HepG2 (cell line): Measurements from ENCODE around the gene MLLT1. TPM values are rescaled to one million over a fixed set of nuclear protein-coding genes. Genes with fewer than 3 reads are reported as not detected.

Experiments
- ATM ChIP-seq: fragments of 450-650 bp; IDR thresholded peaks from 2 replicates; pipeline ENCODE4 v1.7.1; 2017; ENCODE audit warnings: mild to moderate bottlenecking, borderline replicate concordance
- CHCHD3 ChIP-seq: sonication (generic); formaldehyde crosslinking; IDR thresholded peaks from 2 replicates; pipeline ENCODE4 v1.8.0; 2022; ENCODE audit warnings: mild to moderate bottlenecking, missing genetic modification reagents, moderate library complexity
- DDIT3 ChIP-seq: sonication (generic); formaldehyde crosslinking; IDR thresholded peaks from 2 replicates; pipeline ENCODE4 v1.4.0; 2020; ENCODE audit warnings: mild to moderate bottlenecking, missing genetic modification reagents
- EP300 ChIP-seq, 3 experiments: sonication (generic) in 1 of 3; formaldehyde crosslinking in 1 of 3; IDR thresholded peaks; 2 replicates each; pipeline versions ENCODE4 v1.5.1 to v1.6.1; 2011 to 2020; ENCODE audit warnings: low read depth in 2 of 3, low read length in 2 of 3, borderline replicate concordance in 1 of 3, improper control_type of control experiment in 1 of 3, mild to moderate bottlenecking in 1 of 3, missing genetic modification reagents in 1 of 3, moderate library complexity in 1 of 3
- FOXO4 ChIP-seq: sonication (generic); formaldehyde crosslinking; conservative IDR thresholded peaks from 2 replicates; pipeline ENCODE4 v1.8.1; 2023; ENCODE audit warnings: missing genetic modification reagents
- GPN1 ChIP-seq: sonication (generic); formaldehyde crosslinking; IDR thresholded peaks from 2 replicates; pipeline ENCODE4 v1.5.1; 2020; ENCODE audit warnings: missing genetic modification reagents, borderline replicate concordance
- HOXA3 ChIP-seq: sonication (generic); formaldehyde crosslinking; IDR thresholded peaks from 2 replicates; pipeline ENCODE4 v1.5.0; 2020; ENCODE audit warnings: missing genetic modification reagents
- KDM5A ChIP-seq: fragments of 200-600 bp; sonication (generic); IDR thresholded peaks from 2 replicates; pipeline ENCODE4 v1.7.0; 2018; ENCODE audit warnings: antibody characterized with exemption, mild to moderate bottlenecking, low read length, borderline replicate concordance
- MTA1 ChIP-seq: sonication (generic); formaldehyde crosslinking; IDR thresholded peaks from 2 replicates; pipeline ENCODE4 v1.4.0; 2020; ENCODE audit warnings: missing genetic modification reagents, mild to moderate bottlenecking, borderline replicate concordance
- MXD1 ChIP-seq: sonication (generic); formaldehyde crosslinking; IDR thresholded peaks from 2 replicates; pipeline ENCODE4 v1.4.0; 2020; ENCODE audit warnings: mild to moderate bottlenecking, missing genetic modification reagents
- PBX2 ChIP-seq: IDR thresholded peaks from 2 replicates; pipeline ENCODE4 v1.6.1; 2016; ENCODE audit warnings: control low read depth
- REXO4 ChIP-seq: sonication (generic); formaldehyde crosslinking; IDR thresholded peaks from 2 replicates; pipeline ENCODE4 v1.8.0; 2022; ENCODE audit warnings: missing genetic modification reagents, mild to moderate bottlenecking, borderline replicate concordance
- SNAI1 ChIP-seq: sonication (generic); formaldehyde crosslinking; IDR thresholded peaks from 2 replicates; pipeline ENCODE4 v1.5.0; 2020; ENCODE audit warnings: mild to moderate bottlenecking, missing genetic modification reagents, borderline replicate concordance
- TAF1 ChIP-seq: sonication (generic); formaldehyde crosslinking; IDR thresholded peaks from 2 replicates; pipeline ENCODE4 v1.4.0; 2020; ENCODE audit warnings: missing genetic modification reagents
- ZBTB2 ChIP-seq: sonication (generic); formaldehyde crosslinking; IDR thresholded peaks from 2 replicates; pipeline ENCODE4 v1.8.0; 2022; ENCODE audit warnings: low read depth, missing genetic modification reagents
- ZFP1 ChIP-seq: IDR thresholded peaks from 2 replicates; pipeline ENCODE4 v1.6.1; 2016
- ZFP62 ChIP-seq: sonication (generic); formaldehyde crosslinking; IDR thresholded peaks from 2 replicates; pipeline ENCODE4 v1.4.0; 2020; ENCODE audit warnings: missing genetic modification reagents
- ZNF331 ChIP-seq: sonication (generic); formaldehyde crosslinking; IDR thresholded peaks from 2 replicates; pipeline ENCODE4 v1.4.0; 2020; ENCODE audit warnings: missing genetic modification reagents
- ZNF431 ChIP-seq: sonication (generic); formaldehyde crosslinking; IDR thresholded peaks from 2 replicates; pipeline ENCODE4 v1.9.0; 2022; ENCODE audit warnings: missing genetic modification reagents, low read depth, mild to moderate bottlenecking, borderline replicate concordance
- ZNF552 ChIP-seq: sonication (generic); formaldehyde crosslinking; IDR thresholded peaks from 2 replicates; pipeline ENCODE4 v1.9.0; 2022; ENCODE audit warnings: missing genetic modification reagents, mild to moderate bottlenecking, borderline replicate concordance
- ZNF614 ChIP-seq: IDR thresholded peaks from 2 replicates; pipeline ENCODE4 v1.6.1; 2018; ENCODE audit warnings: missing biosample characterization, missing genetic modification reagents, inconsistent platforms, borderline replicate concordance
- ZNF678 ChIP-seq: sonication (generic); formaldehyde crosslinking; IDR thresholded peaks from 2 replicates; pipeline ENCODE4 v1.4.0; 2020; ENCODE audit warnings: mild to moderate bottlenecking, missing genetic modification reagents
- ZNF709 ChIP-seq: sonication (generic); formaldehyde crosslinking; IDR thresholded peaks from 2 replicates; pipeline ENCODE4 v1.5.0; 2020; ENCODE audit warnings: mild to moderate bottlenecking, missing genetic modification reagents
- ZNF747 ChIP-seq: sonication (generic); formaldehyde crosslinking; IDR thresholded peaks from 2 replicates; pipeline ENCODE4 v1.8.1; 2023; ENCODE audit warnings: missing genetic modification reagents, mild to moderate bottlenecking, borderline replicate concordance
- ZNF772 ChIP-seq: sonication (generic); formaldehyde crosslinking; IDR thresholded peaks from 2 replicates; pipeline ENCODE4 v1.5.0; 2020; ENCODE audit warnings: mild to moderate bottlenecking, missing genetic modification reagents
- polyA plus RNA-seq, 8 experiments: library from polyadenylated mRNA; depleted of rRNA in 3 of 8; stranded (reverse) in 7 of 8; unstranded in 1 of 8; fragments of >200 nt; fragmentation: Illumina TruSeq in 4 of 8; extraction: Trizol in 4 of 8; gene quantifications; 2 replicates each; pipeline versions ENCODE4 v1.2.1 to v1.2.3, GENCODE V29; 2011 to 2016; ENCODE audit warnings: low read depth in 4 of 8, missing spikeins in 1 of 8, mixed read lengths in 1 of 8; ENCODE audit not compliant: insufficient read depth in 1 of 8
- total RNA-seq, 5 experiments: library from RNA; depleted of rRNA; stranded (reverse); fragments of >200 nt; fragmentation: Illumina TruSeq; extraction: Trizol; gene quantifications; 2 replicates each; pipeline ENCODE4 v1.2.3, GENCODE V29; 2016; ENCODE audit warnings: low read depth in 1 of 5

MLLT1 gene
- total and polyA plus RNA-seq, 2 of the 13 experiments (the other 11 are each of a cell fraction or from before 2014, with no cell fraction given), result 11.7 to 12.2 TPM

- TF ChIP-seq FOXO4 (no peak), ZFP62 (CRISPR knock-in tag) (no peak), ZNF331 (CRISPR knock-in tag) (peak; percentile 33; the same call in 1 of the 2 replicates), REXO4 (CRISPR knock-in tag) (no peak), KDM5A (peak; percentile 54; the same call in 1 of the 2 replicates), MTA1 (CRISPR knock-in tag) (peak; percentile 36; the same call in 1 of the 2 replicates), DDIT3 (CRISPR knock-in tag) (no peak), ZNF431 (no peak), HOXA3 (CRISPR knock-in tag) (peak; percentile 67), GPN1 (CRISPR knock-in tag) (peak; percentile 76; the same call in 1 of the 2 replicates), CHCHD3 (CRISPR knock-in tag) (peak; percentile 93; the same call in 1 of the 2 replicates), TAF1 (CRISPR knock-in tag) (peak; percentile 90), ZNF614 (CRISPR knock-in tag) (peak; percentile 79; the same call in 1 of the 2 replicates), ZFP1 (CRISPR knock-in tag) (peak; percentile 58; the same call in 1 of the 2 replicates), ZNF552 (peak; percentile 79; the same call in 1 of the 2 replicates), SNAI1 (CRISPR knock-in tag) (no peak), ATM (no peak), ZNF747 (CRISPR knock-in tag) (peak; percentile 62; the same call in 1 of the 2 replicates), EP300 (IDR thresholded peaks at IDR 0.05; ENCODE audit: low read depth in 2 of 2, low read length in 2 of 2) (no peak), EP300 (CRISPR knock-in tag; IDR thresholded peaks at IDR 0.05; ENCODE audit: borderline replicate concordance) (peak; percentile 17; the same call in 1 of the 2 replicates), ZNF772 (CRISPR knock-in tag) (peak; percentile 78), ZBTB2 (CRISPR knock-in tag) (peak; percentile 45), ZNF709 (CRISPR knock-in tag) (peak; percentile 82), PBX2 (CRISPR knock-in tag) (no peak), MXD1 (CRISPR knock-in tag) (peak; percentile 85; the same call in 1 of the 2 replicates), ZNF678 (peak; percentile 66; the same call in 1 of the 2 replicates)
These were observed 80.4 kb downstream of the MLLT1 start (continued) for GRCh38 chr19:6199240-6199994.
